GM21717 (cell line): Measurements from ENCODE around the gene TBC1D20.
A peak's percentile ranks its signal among the peaks of the same experiment; 100 is the strongest.

ENCODE experiments used
- ATAC-seq: cut with Tn5 transposase; IDR thresholded peaks from one replicate; pipeline ENCODE4 v1.9.1; 2021; ENCODE audit warnings: mild to moderate bottlenecking, moderate library complexity; ENCODE audit not compliant: unreplicated experiment

Gene TBC1D20

DNA sequence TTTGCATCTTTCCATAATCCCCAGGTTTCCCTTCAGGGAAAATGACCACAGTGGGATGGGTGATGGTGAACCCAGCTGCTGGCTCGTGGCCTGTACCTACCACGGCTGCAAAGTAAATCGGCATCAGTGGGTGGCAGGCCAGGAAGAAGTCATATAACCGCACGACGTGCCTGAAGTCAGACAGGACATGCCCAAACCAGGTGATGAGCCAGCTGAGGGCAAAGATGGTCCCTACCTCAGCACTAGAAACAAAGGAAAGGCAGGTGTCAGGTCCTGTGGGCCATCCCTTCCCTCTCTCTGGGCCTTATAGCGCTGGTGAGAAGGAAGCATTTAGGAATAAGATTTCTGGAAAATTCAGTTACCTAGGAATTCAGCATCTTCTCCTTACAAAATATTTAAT, 22.2 kb downstream of the TBC1D20 start:
- ATAC-seq: no peak

DNA sequence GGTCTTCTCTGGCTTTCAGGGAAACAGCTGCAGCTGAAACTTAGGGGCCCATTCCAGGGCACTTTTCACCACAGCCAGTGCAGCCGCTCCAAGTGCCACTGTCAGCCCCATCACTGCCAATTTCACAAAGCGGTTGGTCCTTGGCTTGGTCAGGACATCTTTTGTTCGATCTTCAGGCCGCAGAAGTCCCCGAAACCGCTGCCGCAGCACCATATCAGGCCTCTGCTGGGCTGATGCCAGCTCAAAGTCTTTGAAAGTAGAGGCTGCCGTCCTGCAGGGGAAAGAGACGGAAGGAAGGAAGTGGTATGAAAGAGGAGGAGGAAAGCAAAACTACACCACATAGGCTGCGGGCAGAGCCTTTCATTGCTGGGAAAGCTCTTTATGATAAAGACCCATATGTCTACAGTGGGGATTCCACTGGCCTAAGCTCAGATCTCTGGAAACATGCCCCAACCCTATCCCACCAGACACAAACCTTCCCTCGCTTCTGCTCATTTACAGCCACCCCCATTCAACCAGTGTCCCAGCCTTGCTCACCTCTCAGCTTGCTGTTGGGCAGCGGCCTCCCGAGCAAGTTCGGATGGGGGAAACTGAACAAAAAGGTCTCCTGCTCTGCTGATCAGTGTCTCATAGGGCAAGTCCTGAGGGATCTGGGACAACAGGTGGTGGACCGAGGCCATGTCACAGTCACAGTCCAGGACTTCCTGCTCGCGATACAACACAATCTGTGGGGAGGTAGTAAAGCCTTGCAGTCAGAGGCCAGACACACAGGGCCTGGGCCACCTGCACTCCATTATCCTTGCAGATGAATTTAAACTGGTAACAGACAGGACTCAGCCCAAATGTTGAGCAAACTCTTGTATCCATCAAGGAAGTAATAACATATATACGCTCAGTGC, 23.5 kb downstream of the TBC1D20 start:
- ATAC-seq: no peak

DNA sequence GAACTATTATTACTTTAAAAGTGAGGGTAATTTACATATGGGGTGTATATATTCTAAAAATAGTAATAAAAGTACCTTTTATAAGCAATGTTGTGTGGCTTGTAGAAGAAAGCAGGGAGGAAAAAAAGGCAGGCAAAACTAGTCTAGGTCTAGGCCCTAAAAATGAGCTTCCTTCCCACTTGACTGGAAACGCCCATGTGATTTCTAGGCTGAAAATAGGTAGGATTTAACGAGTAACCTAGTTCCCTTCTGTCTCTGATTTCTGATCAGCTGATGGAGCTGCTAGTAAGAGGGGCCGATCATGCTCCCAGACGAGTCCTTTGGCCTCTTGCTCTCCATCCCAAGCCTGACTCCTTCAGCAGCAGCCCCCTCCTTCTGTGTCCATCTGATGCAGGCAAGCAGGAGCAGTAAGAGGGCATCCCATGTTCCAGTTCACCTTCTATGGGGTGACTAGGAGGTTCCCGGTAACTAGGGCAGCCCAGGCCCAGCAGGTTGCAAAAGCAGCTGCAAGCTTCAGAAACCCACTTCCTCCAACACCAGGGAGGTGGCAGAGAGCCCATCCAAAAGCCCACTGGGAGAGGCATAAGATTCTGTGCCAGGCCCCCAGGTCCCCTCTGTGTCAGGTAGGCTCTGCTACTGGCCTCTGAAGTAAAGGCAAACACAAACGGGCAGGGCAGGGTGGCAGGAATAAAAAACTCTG, 24.4 kb downstream of the TBC1D20 start:
- no peak for ATAC-seq

DNA sequence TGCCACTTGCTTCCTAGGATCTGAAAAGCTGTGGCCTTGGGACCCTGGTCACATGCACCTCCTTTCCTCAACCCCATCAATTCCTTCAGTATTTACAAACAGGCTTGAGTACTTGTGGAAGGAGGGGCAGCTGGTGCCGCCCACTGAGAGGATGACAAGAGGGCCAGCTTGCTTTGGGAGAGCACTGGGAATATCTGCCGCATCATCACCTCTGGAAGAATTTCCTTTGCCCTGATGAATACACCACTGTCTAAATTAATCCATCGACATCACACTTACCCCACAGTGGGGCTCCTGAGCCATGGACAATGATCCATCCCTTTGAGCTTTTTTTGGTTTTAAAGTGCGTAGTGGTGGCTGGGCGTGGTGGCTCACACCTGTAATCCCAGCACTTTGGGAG, 25.9 kb downstream of the TBC1D20 start:
- no peak for ATAC-seq

DNA sequence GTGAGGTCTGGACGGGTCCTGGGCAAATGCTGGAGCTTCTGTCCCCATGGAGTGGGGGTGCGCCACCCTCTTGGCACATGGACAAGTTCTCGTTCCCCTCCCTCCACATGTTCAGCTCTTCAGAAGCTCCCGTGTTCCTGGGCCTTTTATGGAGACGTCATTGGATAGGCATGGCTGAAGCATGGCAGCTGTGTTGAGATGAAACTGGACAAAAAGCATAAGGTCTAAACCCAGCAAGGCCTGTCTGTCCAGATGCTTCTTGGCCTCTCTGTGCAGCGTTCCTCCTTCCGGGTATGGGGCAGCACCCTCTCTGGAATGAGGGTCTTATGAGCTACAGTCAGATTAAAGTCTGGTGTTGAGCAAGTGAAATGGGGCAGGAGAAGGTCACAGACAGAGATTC, 26.8 kb downstream of the TBC1D20 start:
- no peak for ATAC-seq

DNA sequence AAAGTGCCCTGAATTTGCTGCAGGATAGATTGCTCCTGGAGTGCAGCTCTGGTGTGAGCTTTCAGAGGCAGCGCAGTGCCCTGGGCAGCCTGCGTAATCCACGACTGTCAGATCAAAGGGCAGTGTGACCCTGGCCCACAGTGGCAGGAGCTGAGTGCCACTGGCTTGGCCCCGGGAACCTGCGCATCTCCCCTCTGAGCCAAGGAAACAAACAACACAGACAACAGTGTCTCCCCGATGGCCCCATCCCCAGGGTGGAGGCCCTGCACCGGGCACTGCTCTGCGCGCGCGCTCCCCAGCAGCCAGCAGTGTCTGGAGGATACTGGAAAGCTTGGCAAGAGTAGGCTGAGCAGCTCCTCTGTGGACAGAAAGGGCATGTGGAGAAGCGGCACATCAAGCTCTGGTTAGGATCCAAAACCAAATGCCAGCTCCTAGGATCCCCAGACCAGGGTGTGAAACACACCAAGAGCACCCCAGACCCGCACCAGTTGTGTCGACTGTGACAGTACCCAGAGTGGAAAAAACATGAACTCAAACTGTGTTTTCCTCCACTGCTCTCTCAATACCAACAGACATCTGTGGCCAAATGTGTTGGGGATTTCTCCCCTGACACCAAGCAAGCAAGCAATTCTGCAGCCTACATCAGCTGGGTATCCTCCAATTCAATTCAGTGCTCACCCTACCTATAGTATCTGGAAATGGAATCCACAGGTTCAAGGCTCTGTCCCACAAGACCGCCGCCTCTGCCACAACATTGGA, 27.5 kb downstream of the TBC1D20 start:
- no peak for ATAC-seq

DNA sequence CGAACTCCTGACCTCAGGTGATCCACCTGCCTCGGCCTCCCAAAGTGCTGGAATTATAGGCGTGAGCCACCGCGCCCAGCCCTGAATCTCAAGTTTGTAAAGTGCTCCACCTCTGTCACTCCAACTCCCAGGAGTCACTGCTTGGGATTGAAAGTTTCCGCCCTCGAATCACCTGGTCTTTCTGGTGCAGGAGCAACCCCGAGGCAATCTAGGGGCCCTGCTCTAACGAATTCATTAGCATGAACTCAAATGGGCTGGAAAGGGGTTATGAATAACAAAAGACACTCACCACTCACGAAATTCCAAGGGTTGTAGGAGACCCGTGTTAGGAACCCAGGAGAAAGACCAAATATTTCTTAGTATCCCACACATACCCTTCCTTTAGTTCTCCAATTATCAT, 28.1 kb downstream of the TBC1D20 start:
- no peak for ATAC-seq

DNA sequence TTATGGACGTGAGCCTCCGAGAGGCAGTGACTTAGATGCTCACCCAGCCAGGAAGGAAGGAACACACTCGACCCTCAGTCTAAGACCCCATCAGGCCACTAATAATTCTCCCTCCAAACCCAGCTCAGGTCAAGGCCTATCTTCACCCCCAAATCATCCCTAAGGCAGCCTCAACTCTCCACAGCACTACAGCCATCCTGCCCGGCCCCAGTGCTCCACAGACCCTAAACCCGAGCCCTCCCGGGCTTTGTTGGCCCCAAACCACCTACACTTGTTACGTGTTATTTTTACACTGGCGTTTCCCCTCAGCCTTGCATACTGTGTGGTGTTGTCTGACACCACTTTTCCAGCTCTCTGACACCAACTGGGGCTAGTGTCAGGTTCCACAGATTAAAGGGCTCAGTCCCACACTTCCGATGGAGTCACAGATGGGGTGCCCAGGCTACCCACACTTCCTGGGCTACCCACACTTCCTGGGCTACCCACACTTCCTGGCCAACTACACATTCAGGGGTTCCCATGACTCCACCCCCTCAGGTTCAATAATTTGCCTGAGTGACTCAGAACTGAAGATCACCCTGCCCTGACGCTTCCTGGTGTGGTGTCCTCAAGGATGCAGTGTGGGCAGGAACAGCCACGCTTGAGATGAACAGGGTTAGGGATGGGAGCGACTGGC, 28.9 kb downstream of the TBC1D20 start:
- peak; percentile 80 for ATAC-seq

DNA sequence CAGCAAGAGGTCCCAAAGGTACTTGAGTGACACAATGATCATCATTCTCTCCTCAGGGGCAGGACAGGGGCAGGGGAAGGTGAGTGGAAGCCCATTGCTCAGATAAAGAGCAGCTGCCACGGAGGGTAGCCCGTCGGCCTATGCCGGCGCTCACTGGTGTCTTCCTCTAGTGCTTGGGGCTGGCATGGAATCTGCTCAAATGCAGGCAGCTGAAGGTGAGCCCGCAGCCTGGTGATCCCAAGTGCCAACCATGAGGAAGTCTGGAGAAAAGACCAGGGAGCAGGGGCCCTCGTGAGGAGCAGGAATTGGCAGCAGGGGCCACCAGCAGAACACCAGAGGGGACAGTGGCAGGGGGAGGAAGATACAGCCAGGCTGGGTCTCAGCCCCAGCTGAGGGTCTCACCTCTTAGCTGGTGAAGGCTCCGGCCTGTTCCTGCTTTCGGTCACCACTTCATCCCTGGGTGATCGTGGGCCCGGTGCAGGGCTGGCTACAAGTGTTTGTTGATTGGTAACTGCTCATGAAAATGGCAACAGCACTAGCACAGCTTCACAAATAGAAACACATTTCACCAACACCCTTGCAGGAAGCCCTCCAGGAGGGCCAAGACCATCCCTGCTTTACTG, 29.5 kb downstream of the TBC1D20 start:
- no peak for ATAC-seq

DNA sequence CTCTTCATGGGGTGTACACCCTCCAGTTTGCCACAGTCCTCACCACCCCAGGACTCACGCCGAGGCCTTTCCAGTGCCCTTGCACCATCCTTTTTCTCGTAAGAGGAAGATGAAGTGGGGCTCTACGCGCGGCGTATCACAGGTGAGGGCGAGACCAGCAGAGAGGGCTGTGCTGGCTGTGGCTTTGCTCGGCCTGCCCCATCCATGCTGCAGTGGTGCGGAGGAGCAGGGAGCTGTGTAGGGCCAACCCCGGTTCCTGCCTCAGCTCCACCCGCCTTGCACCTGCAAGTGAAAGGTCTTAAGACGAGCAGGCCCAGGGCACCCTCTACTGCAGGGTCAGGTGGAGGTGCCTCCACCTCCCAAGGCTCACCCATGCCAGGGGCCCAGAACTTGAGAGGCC, 30.1 kb downstream of the TBC1D20 start:
- no peak for ATAC-seq

DNA sequence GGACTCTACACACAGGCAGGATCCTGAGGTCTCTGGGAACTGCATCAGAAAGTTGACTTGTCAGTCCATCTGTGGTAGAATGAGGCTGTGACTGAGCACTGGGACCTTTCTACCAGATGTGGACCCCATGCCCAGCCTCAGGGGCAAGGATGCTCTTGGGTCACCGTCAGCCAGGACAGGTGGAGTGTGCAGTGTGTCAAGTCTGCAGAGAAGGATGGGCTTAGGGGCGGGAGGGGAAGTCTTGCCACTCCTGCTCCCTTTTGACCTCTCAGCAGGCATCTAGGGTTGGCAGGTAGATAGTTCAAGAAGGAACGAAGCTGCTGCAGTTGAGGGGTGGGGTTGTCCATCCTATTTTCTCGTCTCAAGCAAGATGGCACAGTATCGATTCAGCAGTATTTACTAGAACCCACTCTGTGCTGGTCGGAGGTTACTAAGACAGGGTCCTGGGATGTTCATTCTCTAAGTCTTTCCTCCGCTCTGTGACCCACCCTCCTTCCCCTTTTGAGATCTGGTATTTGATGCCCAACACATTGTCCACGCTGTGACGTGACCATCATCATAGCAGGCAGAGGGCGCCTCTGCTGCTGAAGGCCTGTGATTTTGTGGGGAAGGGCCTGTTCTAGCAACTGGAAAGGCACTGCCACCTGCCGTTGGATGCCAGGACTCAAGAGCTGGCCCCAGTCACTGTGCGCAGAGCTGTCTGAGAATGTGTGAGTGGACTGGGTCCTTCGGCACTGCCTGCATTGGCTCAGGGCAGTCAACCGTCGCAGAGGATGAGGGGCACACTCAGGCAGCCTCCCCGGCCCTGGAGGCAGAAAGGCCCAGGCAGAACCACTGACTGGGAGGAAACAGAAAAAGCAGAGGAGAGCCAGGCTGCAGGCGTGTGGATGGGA, 31.1 kb downstream of the TBC1D20 start:
- ATAC-seq: no peak

DNA sequence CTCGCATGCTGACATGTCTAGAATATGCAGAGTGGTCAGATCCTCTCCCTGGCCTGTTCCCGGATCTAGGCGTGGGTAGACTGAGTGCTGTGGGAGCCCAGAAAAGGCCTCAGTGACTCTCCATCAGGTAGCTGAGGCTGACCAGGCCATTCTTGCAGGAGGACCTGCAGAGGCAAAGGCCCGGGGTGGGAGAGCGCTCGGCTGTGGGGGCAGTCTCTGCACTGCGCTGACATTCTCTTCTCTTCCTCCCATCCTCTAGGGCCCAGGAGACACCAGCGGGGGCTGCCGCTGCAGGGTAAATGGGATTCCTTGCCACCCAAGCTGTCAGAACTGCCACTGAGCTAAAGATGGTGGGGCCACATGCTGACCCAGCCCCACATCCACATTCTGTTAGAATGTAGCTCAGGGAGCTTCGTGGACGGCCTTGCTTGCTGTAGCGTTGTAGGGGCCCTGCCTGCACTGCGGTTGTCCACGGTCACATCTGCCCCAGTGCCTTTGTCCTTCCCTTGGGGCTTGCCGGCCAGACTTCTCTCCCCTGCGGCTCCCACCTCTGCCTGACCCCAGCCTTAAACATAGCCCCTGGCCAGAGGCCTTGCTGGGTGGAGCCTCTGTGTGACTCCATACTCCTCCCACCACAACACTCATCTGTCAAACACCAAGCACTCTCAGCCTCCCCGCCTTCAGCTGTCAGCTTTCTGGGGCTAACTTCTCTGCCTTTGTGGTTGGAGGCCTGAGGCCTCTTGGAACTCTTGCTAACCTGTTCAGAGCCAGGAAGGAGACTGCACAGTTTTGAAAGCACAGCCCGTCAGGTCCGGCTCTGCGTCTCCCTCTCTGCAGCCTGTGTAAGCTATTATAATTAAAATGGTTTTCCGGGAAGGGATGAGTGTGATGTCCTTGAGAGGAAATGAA, 32.0 kb downstream of the TBC1D20 start:
- no peak for ATAC-seq

DNA sequence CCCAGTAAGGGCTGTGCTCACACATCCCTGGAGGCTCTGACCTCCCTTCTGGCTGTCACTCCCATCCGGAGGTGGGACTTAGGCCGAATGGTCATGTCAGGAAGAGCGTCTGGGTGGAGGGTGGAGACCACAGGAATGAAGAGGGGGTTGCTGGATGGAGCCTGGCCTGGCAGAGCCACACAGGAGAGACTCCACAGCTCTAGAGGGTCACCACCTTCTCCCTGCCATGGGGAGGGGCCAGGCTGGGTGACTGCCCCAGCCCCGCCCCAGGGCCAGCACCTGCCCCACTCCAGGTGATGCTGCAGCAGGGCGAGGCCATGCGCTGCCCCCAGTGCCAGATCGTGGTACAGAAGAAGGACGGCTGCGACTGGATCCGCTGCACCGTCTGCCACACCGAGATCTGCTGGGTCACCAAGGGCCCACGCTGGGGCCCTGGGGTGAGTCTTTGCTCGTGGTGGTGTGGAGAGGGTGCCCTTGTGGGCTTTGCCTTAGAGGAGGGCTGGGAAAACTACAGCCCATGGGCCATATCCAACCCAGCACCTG, 33.6 kb downstream of the TBC1D20 start:
- no peak for ATAC-seq

DNA sequence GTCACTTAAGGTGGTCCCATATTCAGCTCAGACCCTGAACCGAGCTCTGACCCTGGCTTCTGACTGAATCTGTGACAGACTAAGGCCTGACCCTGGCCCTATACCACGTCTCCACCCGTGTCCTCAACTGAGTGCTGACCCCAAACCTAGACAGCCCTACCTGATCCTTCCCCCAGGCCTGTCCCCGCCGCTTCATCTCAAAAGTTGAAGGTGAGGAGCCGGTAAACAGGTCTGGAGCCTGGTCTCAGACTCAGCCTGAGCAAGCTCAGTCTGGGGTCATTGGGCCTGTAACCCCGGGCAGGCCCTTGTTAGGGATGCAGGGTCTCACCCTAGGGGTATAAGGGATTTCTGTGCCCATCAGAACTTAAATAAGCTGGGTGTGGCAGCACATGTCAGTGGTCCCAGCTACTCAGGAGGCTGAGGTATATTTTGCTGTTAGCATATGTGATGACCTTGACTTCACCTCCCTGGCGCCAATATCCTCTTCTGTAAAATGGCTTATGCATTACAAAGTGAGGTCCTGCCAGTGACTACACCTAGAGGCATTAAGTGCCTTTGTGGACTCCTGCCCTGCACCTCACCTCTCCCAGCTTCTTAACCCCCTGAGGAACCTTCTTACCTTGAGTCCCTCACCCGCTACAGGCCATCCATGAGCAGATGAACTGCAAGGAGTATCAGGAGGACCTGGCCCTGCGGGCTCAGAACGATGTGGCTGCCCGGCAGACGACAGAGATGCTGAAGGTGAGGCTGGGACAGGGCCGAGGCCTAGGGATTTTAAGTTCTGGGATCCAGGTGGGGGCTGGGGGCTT, 34.3 kb downstream of the TBC1D20 start:
- ATAC-seq: no peak

DNA sequence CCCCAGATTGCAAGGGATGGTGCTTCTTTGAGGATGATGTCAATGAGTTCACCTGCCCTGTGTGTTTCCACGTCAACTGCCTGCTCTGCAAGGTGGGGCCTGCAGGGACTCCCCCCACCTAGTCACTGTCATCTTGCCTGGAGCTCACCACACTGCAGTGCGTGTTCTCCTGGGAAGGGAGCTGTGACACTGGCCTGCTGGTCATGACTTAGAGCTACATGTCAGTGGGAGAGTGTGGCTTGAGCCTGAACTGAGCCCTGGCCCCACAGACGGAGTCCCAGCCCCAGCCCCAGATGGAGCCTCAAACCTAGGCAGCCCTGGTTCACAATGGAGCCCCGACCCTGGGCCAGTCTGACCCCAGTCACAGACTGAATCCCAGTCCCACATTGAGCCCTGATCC, 34.9 kb downstream of the TBC1D20 start:
- no peak for ATAC-seq

DNA sequence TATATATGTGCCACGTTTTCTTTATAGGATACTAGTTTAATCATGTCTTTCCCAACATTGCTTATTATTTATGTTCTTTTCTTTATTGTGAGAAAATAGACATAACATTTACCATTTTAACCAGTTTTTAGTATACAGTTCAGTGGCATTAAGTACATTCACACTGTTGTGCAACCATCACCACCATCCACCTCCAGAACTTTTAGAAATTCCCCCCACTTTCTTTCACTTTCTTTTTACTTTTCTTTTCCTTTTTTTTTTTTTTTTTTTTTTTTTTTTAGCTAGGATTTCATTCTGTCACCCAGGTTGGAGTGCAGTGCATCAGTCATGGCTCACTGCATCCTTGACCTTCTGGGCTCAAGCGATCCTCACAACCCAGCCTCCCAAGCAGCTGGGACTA, 35.8 kb downstream of the TBC1D20 start:
- no peak for ATAC-seq

DNA sequence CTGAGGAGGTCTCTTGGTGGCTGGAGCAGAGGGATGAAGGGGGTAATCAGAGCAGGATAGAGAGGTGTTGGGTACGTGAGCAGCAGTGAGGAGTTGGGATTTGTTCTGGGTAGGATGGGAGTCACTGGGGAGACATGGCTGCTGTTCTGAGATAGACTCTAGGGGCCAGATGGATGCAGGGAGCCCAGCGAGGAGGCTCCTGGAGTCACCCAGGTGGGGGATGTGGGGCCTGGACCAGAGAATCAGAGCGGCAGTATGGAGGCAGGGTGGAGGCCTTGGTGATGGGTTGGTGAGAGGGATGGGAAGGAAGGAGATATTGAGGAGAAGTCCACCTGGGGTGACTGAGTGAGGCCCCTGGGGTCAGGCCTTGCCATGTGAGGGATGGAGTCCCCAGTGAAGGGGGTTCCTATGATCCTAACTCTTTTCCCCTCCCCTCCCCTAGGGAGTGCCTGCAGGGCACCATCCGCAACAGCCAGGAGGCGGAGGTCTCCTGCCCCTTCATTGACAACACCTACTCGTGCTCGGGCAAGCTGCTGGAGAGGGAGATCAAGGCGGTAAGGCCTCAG, 40.6 kb downstream of the TBC1D20 start:
- ATAC-seq: no peak
